Muscle of leg (tissue), 11 donors: ENCODE results near the gene S100A13. TPM values are rescaled to one million over a fixed set of nuclear protein-coding genes. Genes with fewer than 3 reads are reported as not detected.
A peak's percentile ranks its signal among the peaks of the same experiment; 100 is the strongest.

Experiments
- DNase-seq: peaks from one replicate; pipeline ENCODE4 v3.0.0; 2013
- H3K27ac ChIP-seq: one replicate; pipeline ENCODE4 v1.5.1; 2013; ENCODE audit warnings: mild to moderate bottlenecking, low read length, control low read depth
- H3K27me3 ChIP-seq: one replicate; pipeline ENCODE4 v1.6.1; 2013; ENCODE audit warnings: low read length; ENCODE audit not compliant: control insufficient read depth, insufficient read depth
- H3K36me3 ChIP-seq: one replicate; pipeline ENCODE4 v1.6.1; 2013; ENCODE audit warnings: low read length; ENCODE audit not compliant: control insufficient read depth, insufficient read depth
- H3K4me1 ChIP-seq: one replicate; pipeline ENCODE4 v1.6.1; 2013; ENCODE audit warnings: low read length; ENCODE audit not compliant: control insufficient read depth, insufficient read depth
- H3K4me3 ChIP-seq: one replicate; pipeline ENCODE4 v1.5.1; 2013; ENCODE audit warnings: low read length, control low read depth
- H3K9me3 ChIP-seq: replicated peaks from 2 replicates; pipeline ENCODE4 v1.6.1; 2013; ENCODE audit warnings: low read depth, low read length; ENCODE audit not compliant: control insufficient read depth
- WGBS: methylation state at CpG from one replicate; pipeline ENCODE4 v1.1.5; 2013; ENCODE audit warnings: missing lambda C conversion rate; ENCODE audit not compliant: insufficient coverage; 5-methylcytosine and 5-hydroxymethylcytosine counted together
- polyA plus RNA-seq, 8 donors: library from polyadenylated mRNA; unstranded; fragments of 120-200 nt; gene quantifications; one replicate each; pipeline versions ENCODE4 v1.2.1 to v1.2.3, GENCODE V29; 2013; ENCODE audit warnings: inconsistent platforms in 1 of 8, low replicate concordance in 1 of 8; ENCODE audit not compliant: insufficient read length in 8 of 8, insufficient read depth in 1 of 8
- total RNA-seq: library from RNA; stranded (reverse); fragments of 120-200 nt; gene quantifications from one replicate; pipeline ENCODE4 v1.2.4, GENCODE V29; 2013

The S100A13 gene
- total and polyA plus RNA-seq, 9 donors: 58.4 to 111 (median 72.1) TPM

GRCh38 chr1:153628638-153629342 lies 1.5 kb upstream of the S100A13 start:
- H3K27me3 ChIP-seq: no peaks in the 10 kb centered on the region
- peaks cover 60% of the 10 kb centered on the region for H3K4me1 ChIP-seq
- WGBS: 57% methylated on average over 3 of the region's 6 CpGs
- H3K36me3 ChIP-seq: peaks cover 15% of the 10 kb centered on the region
- H3K27ac ChIP-seq: peak overlapping the region; percentile 55
- no peaks in the 10 kb centered on the region for H3K9me3 ChIP-seq
- no peak overlapping the region for H3K4me3 ChIP-seq
- DNase-seq: no peak

- DNase-seq: no peak
- Histone ChIP-seq H3K27me3 (no peaks in the 10 kb centered on the region), H3K36me3 (peaks cover 18% of the 10 kb centered on the region), H3K27ac (peak within 1 kb of the TSS; percentile 81), H3K9me3 (no peaks in the 10 kb centered on the region), H3K4me1 (peaks cover 53% of the 10 kb centered on the region), H3K4me3 (peak within 1 kb of the TSS; percentile 68)
- 86% methylated on average over 1 of the region's 10 CpGs for WGBS
Observed at GRCh38 chr1:153627715-153628626, 666 bp upstream of the S100A13 start, which contains the start of gene S100A1. S100A1 (plus strand) TSS chr1:153628434; CDS start chr1:153630522, 2,088 bp downstream.

GRCh38 chr1:153626477-153626903 lies 815 bp downstream of the S100A13 start:
- no peak for DNase-seq
- Histone ChIP-seq H3K27me3 (no peaks in the 10 kb centered on the region), H3K4me1 (peaks cover 52% of the 10 kb centered on the region), H3K4me3 (peak overlapping the region; percentile 68), H3K36me3 (peaks cover 22% of the 10 kb centered on the region), H3K9me3 (no peaks in the 10 kb centered on the region), H3K27ac (peak overlapping the region; percentile 81)
- 37% methylated on average over 2 of the region's 3 CpGs for WGBS

DNA sequence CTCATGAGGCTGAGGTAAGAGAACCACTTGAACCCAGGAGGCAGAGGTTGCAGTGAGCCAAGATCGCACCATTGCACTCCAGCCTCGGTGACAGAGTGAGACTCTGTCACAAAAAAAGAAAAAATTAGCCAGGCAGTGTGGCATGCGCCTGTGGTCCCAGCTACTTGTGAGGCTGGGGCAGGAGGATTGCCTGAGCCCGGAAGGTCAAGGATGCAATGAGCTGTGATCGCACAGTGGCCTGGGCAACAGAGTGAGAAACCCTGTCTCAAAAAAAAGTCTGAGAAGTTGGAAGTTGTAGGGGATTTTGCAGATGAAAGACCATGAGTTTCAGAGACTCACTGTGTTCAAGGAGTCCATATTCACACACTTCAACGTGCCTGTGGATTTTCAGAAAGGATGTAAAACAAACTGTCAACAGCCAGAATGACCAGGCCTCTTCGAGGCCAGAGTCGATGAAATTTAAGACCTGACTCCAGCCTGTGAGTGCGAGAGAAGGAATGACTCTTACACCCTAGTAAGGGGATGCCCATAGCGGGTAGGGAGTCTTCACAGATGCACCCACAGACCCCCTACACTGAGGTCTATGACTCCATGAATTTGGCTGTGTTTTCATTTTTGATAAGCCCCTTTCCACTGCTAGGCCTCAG lies 2.2 kb downstream of the S100A13 start:
- DNase-seq: no peak
- WGBS: 89% methylated on average over 7 of the region's 10 CpGs
- no peaks in the 10 kb centered on the region for H3K9me3 ChIP-seq
- H3K36me3 ChIP-seq: peaks cover 22% of the 10 kb centered on the region
- no peak overlapping the region for H3K4me3 ChIP-seq
- H3K4me1 ChIP-seq: peaks cover 46% of the 10 kb centered on the region
- no peak overlapping the region for H3K27ac ChIP-seq
- no peaks in the 10 kb centered on the region for H3K27me3 ChIP-seq

DNA sequence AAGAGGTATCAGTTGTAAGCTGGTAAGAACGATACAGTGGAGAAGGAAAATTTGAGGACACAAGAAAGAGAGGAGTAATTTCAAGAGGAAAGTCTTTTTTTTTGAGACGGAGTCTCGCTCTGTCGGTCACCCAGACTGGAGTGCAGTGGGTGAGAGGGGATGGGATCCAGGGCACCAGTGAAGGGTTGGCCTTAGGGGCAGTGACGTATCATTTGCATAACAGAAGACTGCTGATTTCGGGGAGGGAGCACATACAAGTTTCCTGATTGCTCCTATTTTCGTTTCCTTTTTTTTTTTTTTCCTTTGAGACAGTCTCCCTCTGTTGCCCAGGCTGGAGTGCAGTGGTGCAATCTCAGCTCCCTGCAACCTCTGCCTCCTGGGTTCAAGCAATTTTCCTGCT lies 4.2 kb downstream of the S100A13 start:
- DNase-seq: no peak
- 69% methylated on average over 7 of the region's 7 CpGs for WGBS
- no peaks in the 10 kb centered on the region for H3K9me3 ChIP-seq
- H3K4me3 ChIP-seq: no peak overlapping the region
- H3K27me3 ChIP-seq: no peaks in the 10 kb centered on the region
- H3K4me1 ChIP-seq: peaks cover 27% of the 10 kb centered on the region
- no peak overlapping the region for H3K27ac ChIP-seq
- peaks cover 35% of the 10 kb centered on the region for H3K36me3 ChIP-seq

- H3K27ac ChIP-seq: no peak overlapping the region
- H3K4me1 ChIP-seq: peaks cover 20% of the 10 kb centered on the region
- no peaks in the 10 kb centered on the region for H3K9me3 ChIP-seq
- no peak for DNase-seq
- H3K27me3 ChIP-seq: no peaks in the 10 kb centered on the region
- 83% methylated on average over 1 of the region's 6 CpGs for WGBS
- H3K36me3 ChIP-seq: peaks cover 23% of the 10 kb centered on the region
- no peak overlapping the region for H3K4me3 ChIP-seq
Observed at GRCh38 chr1:153619171-153619570, 8.1 kb downstream of the S100A13 start.

DNA sequence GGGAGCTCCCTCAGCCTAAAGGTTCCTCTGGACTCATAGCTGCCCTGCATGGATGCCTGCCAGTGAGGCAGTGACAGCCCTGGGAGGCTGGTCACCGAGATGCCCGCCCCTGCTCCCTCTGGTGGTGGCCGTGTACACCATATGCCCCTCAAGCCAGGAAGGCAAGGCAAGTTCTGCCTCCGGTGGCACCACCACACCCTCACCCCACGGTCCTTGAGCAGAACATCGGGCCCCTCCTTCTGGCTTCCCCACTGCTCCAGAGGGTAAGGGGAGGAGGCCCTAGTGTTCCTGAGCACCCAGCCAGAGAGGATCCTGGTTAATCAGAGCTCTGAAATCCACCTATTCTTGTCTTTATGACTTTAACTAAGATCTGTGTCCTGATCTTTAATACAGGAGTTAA lies 9.6 kb downstream of the S100A13 start:
- H3K4me1 ChIP-seq: peaks cover 29% of the 10 kb centered on the region
- WGBS: 31% methylated on average over 3 of the region's 6 CpGs
- no peaks in the 10 kb centered on the region for H3K9me3 ChIP-seq
- peaks cover 17% of the 10 kb centered on the region for H3K36me3 ChIP-seq
- no peak overlapping the region for H3K4me3 ChIP-seq
- DNase-seq: peak; percentile 53
- no peaks in the 10 kb centered on the region for H3K27me3 ChIP-seq
- no peak overlapping the region for H3K27ac ChIP-seq

GRCh38 chr1:153616917-153617311 lies 10.4 kb downstream of the S100A13 start:
- no peaks in the 10 kb centered on the region for H3K9me3 ChIP-seq
- no peak overlapping the region for H3K27ac ChIP-seq
- no peaks in the 10 kb centered on the region for H3K27me3 ChIP-seq
- no peak overlapping the region for H3K4me3 ChIP-seq
- H3K4me1 ChIP-seq: peaks cover 37% of the 10 kb centered on the region
- no peak for DNase-seq
- WGBS: 63% methylated on average over 5 of the region's 5 CpGs
- peaks cover 13% of the 10 kb centered on the region for H3K36me3 ChIP-seq

DNA sequence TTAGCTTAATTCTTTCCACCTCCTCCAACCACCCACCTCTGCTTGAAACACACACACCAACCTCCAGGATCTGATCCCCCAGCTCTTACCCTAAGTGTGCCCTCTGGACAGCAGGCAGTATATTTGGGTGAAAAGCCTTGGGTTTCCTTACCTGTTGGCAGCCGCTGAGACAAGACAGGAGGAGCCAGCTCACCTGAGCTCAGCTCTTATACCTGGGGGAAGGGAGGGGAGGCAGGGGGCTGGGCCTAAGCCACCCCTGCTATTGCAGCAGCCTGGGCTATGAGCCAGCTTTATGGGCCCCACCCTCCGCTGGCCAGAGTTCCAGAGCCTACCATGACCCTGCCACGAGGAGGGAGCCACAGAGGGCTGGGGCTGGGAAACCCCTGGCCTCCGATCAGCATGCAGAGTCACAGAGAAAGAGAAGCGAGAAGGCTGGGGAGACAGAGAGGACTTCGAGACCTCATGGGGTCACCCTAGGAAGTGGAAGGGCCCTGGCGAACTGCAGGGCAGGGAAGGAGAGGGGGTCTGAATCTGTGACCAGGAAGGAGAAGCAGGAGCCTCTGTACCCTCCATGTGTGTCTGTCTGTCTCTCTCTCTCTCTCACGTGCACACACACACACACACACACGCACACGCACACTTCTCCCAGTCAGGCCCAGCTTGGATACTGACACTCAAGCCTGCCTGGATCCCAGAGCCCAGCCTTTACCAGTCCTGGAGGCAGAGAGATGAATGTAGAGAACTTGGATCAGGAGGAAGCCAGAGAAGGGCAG lies 11.0 kb downstream of the S100A13 start, which contains the start of gene S100A14:
TSS of gene S100A14 (minus strand) at position 182 of the 773 bp plus-strand sequence. CDS start 467 bp downstream, outside the sequence.
- DNase-seq: no peak
- Histone ChIP-seq H3K36me3 (peaks cover 13% of the 10 kb centered on the region), H3K4me3 (no peak within 1 kb of the TSS), H3K27me3 (no peaks in the 10 kb centered on the region), H3K4me1 (peaks cover 39% of the 10 kb centered on the region), H3K27ac (no peak within 1 kb of the TSS), H3K9me3 (no peaks in the 10 kb centered on the region)
- WGBS: 44% methylated on average over 5 of the region's 10 CpGs
